NT2/D1 (cell line): ENCODE measurements around the gene PANK4.

Experiments used
- SUZ12 ChIP-seq: IDR thresholded peaks from 2 replicates; pipeline ENCODE4 v1.6.1; 2011; ENCODE audit not compliant: insufficient read length, insufficient read depth; ENCODE audit errors: extremely low read depth
- YY1 ChIP-seq: IDR thresholded peaks from 2 replicates; pipeline ENCODE4 v1.6.1; 2011; ENCODE audit not compliant: insufficient read length, insufficient read depth

DNA sequence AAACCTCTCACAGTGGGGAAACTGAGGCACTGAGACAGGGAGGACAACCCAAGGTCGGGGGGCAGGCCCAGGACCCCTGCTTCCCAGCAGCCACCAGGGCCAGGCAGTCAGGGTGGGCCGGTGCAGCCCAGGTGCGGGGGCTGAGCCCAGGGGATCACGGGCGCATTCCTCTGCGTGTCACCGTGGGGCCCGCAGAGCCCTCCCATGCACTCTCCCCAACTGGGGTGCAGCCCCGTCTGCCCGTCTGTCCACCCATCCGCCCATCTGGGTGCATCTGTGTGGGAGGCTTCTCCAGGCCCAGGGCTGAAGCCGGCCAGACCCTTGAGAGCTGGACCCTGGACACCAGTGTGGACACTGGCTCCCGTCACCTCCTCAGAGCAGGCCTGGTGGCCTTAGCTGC lies 53.2 kb downstream of the PANK4 start:
- TF ChIP-seq YY1, result no peak
- TF ChIP-seq SUZ12, result no peak
